CD14-positive monocyte (primary cell): ENCODE results near the gene TOM1L2. TPM values are rescaled to one million over a fixed set of nuclear protein-coding genes. Genes with fewer than 3 reads are reported as not detected.

Experiments used
- DNase-seq, 3 donors: peaks; one replicate each; pipeline ENCODE4 v3.0.0-alpha.2; 2011 to 2022
- H2AFZ ChIP-seq: 2 replicates; pipeline ENCODE4 v1.6.0; 2012; ENCODE audit warnings: mild to moderate bottlenecking, low read depth, low read length, inconsistent platforms; ENCODE audit not compliant: insufficient read depth, poor library complexity, severe bottlenecking
- H3K27ac ChIP-seq, 2 donors: 1 replicate in 1 of 2; 2 replicates in 1 of 2; pipeline ENCODE4 v1.5.1; 2012 to 2013; ENCODE audit warnings: low read length in 2 of 2, control low read depth in 1 of 2, inconsistent platforms in 1 of 2, low read depth in 1 of 2, mild to moderate bottlenecking in 1 of 2
- H3K27me3 ChIP-seq, 2 donors: one replicate each; pipeline versions ENCODE4 v1.6.0 to v1.6.1; 2011 to 2013; ENCODE audit warnings: low read length in 2 of 2; ENCODE audit not compliant: control insufficient read depth in 2 of 2, insufficient read depth in 2 of 2
- H3K36me3 ChIP-seq, 2 donors: replicated peaks in 1 of 2; 1 replicate in 1 of 2; 2 replicates in 1 of 2; pipeline versions ENCODE4 v1.5.1 to v1.6.1; 2012 to 2013; ENCODE audit warnings: low read length in 2 of 2, control low read depth in 1 of 2, inconsistent platforms in 1 of 2, mild to moderate bottlenecking in 1 of 2; ENCODE audit not compliant: insufficient read depth in 2 of 2, control insufficient read depth in 1 of 2
- H3K4me1 ChIP-seq, 2 donors: 1 replicate in 1 of 2; 2 replicates in 1 of 2; pipeline versions ENCODE4 v1.5.1 to v1.6.1; 2012 to 2013; ENCODE audit warnings: low read length in 2 of 2, control low read depth in 1 of 2, inconsistent platforms in 1 of 2, mild to moderate bottlenecking in 1 of 2, moderate library complexity in 1 of 2; ENCODE audit not compliant: insufficient read depth in 2 of 2, control insufficient read depth in 1 of 2
- H3K4me2 ChIP-seq: replicated peaks from 2 replicates; pipeline ENCODE3; 2012; ENCODE audit warnings: low read length, moderate library complexity, mild to moderate bottlenecking; ENCODE audit not compliant: poor library complexity, severe bottlenecking; ENCODE audit errors: extremely low read depth
- H3K4me3 ChIP-seq, 3 experiments: fragments of 200-600 bp in 1 of 3; sonication (generic) in 1 of 3; replicated peaks in 1 of 3; 1 replicate in 2 of 3; 2 replicates in 1 of 3; pipeline ENCODE4 v1.5.1; 2011 to 2013; ENCODE audit warnings: low read length in 3 of 3, mild to moderate bottlenecking in 3 of 3, control low read depth in 2 of 3, low read depth in 2 of 3, inconsistent platforms in 1 of 3, moderate library complexity in 1 of 3
- H3K79me2 ChIP-seq: 2 replicates; pipeline ENCODE4 v1.6.0; 2012; ENCODE audit warnings: mild to moderate bottlenecking, control low read depth, inconsistent platforms, low read length, moderate library complexity; ENCODE audit not compliant: insufficient read depth
- H3K9ac ChIP-seq: 2 replicates; pipeline ENCODE4 v1.6.0; 2017; ENCODE audit warnings: low read length, mild to moderate bottlenecking; ENCODE audit not compliant: insufficient read depth, poor library complexity, severe bottlenecking
- H3K9me3 ChIP-seq, 2 donors: replicated peaks in 1 of 2; 1 replicate in 1 of 2; 2 replicates in 1 of 2; pipeline versions ENCODE4 v1.5.1 to v1.6.1; 2012 to 2013; ENCODE audit warnings: low read length in 2 of 2, control low read depth in 1 of 2; ENCODE audit not compliant: control insufficient read depth in 1 of 2, insufficient read depth in 1 of 2
- H4K20me1 ChIP-seq: 2 replicates; pipeline ENCODE4 v1.6.0; 2012; ENCODE audit warnings: mild to moderate bottlenecking, low read length, control low read depth, moderate library complexity; ENCODE audit not compliant: insufficient read depth
- H3K27ac Mint-ChIP-seq, 7 donors: one replicate each; pipeline ENCODE4 v1.8.0; 2020; ENCODE audit warnings: mild to moderate bottlenecking in 7 of 7, mixed read lengths in 7 of 7, moderate library complexity in 6 of 7, inconsistent platforms in 2 of 7
- H3K27me3 Mint-ChIP-seq, 3 donors: one replicate each; pipeline ENCODE4 v1.8.0; 2021 to 2022; ENCODE audit warnings: low read depth in 3 of 3, mild to moderate bottlenecking in 3 of 3, mixed read lengths in 3 of 3, moderate library complexity in 3 of 3, inconsistent platforms in 1 of 3
- H3K36me3 Mint-ChIP-seq, 2 donors: one replicate each; pipeline ENCODE4 v1.8.0; 2020; ENCODE audit warnings: mixed read lengths in 2 of 2, inconsistent platforms in 1 of 2, mild to moderate bottlenecking in 1 of 2
- H3K4me1 Mint-ChIP-seq: one replicate; pipeline ENCODE4 v1.8.0; 2020; ENCODE audit warnings: mild to moderate bottlenecking, mixed read lengths
- H3K4me3 Mint-ChIP-seq, 2 donors: one replicate each; pipeline ENCODE4 v1.8.0; 2020; ENCODE audit warnings: mild to moderate bottlenecking in 2 of 2, mixed read lengths in 2 of 2, moderate library complexity in 1 of 2
- H3K9me3 Mint-ChIP-seq, 7 donors: one replicate each; pipeline ENCODE4 v1.8.0; 2020 to 2022; ENCODE audit warnings: mixed read lengths in 7 of 7, mild to moderate bottlenecking in 6 of 7, moderate library complexity in 6 of 7, inconsistent platforms in 2 of 7
- WGBS: methylation state at CpG from one replicate; pipeline ENCODE4 v1.1.5; 2013; ENCODE audit warnings: missing lambda C conversion rate; ENCODE audit not compliant: insufficient coverage; 5-methylcytosine and 5-hydroxymethylcytosine counted together
- intact Hi-C, 2 donors: fragments of 100-400 bp; cut with micrococcal nuclease; formaldehyde crosslinking; loops; one replicate each; pipeline versions ENCODE4 v1.15.0 to v1.15.1; 2023
- polyA plus RNA-seq, 3 donors: library from polyadenylated mRNA; depleted of rRNA in 1 of 3; unstranded in 2 of 3; stranded (reverse) in 1 of 3; fragments of 300-500 nt in 2 of 3; fragments of >200 nt in 1 of 3; fragmentation: Illumina TruSeq in 2 of 3; gene quantifications; 1 replicate in 2 of 3; 2 replicates in 1 of 3; pipeline ENCODE4 v1.2.3, GENCODE V29; 2012 to 2021
- TF ChIP-seq, protein P1 (sequence below): fragments of 200-600 bp; IDR thresholded peaks from one replicate; pipeline ENCODE4 v1.8.0; 2022; ENCODE audit warnings: antibody characterized with exemption, mild to moderate bottlenecking

Gene TOM1L2
- polyA plus RNA-seq, 3 donors = 1.7 to 28.2 (median 2.8) TPM

DNA sequence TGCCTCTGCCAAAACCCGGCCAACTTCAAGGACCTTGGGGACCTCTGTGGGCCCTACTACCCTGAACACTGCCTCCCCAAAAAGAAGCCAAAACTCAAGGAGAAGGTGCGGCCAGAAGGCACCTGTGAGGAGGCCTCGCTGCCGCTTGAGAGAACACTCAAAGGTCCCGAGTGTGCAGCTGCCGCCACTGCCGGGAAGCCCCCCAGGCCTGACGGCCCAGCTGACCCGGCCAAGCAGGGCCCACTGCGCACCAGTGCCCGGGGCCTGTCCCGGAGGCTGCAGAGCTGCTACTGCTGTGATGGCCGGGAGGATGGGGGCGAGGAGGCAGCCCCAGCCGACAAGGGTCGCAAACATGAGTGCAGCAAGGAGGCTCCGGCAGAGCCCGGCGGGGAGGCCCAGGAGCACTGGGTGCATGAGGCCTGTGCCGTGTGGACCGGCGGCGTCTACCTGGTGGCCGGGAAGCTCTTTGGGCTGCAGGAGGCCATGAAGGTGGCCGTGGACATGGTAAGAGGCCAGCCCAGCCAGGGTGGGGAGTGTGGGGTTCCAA lies 174.1 kb downstream of the TOM1L2 start:
- Histone ChIP-seq H3K9ac (no peak overlapping the region), H3K4me2 (no peak overlapping the region), H3K27me3 (no peaks in the 10 kb centered on the region), H3K9me3 (no peaks in the 10 kb centered on the region), H4K20me1 (peaks cover 11% of the 10 kb centered on the region), H3K36me3 (peaks cover 56 to 58% of the 10 kb centered on the region in 2 donors), H3K79me2 (no peaks in the 10 kb centered on the region), H3K27ac (no peak overlapping the region), H2AFZ (no peak overlapping the region), H3K4me1 (no peaks in the 10 kb centered on the region), H3K4me3 (no peak overlapping the region)
- WGBS = 98% methylated on average over 25 of the region's 25 CpGs
- TF ChIP-seq, protein P1, sequence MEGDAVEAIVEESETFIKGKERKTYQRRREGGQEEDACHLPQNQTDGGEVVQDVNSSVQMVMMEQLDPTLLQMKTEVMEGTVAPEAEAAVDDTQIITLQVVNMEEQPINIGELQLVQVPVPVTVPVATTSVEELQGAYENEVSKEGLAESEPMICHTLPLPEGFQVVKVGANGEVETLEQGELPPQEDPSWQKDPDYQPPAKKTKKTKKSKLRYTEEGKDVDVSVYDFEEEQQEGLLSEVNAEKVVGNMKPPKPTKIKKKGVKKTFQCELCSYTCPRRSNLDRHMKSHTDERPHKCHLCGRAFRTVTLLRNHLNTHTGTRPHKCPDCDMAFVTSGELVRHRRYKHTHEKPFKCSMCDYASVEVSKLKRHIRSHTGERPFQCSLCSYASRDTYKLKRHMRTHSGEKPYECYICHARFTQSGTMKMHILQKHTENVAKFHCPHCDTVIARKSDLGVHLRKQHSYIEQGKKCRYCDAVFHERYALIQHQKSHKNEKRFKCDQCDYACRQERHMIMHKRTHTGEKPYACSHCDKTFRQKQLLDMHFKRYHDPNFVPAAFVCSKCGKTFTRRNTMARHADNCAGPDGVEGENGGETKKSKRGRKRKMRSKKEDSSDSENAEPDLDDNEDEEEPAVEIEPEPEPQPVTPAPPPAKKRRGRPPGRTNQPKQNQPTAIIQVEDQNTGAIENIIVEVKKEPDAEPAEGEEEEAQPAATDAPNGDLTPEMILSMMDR = no peak
- Mint-ChIP-seq H3K9me3 (no peaks in the 10 kb centered on the region), H3K4me3 (no peak overlapping the region), H3K4me1 (no peaks in the 10 kb centered on the region), H3K27me3 (peaks cover 0 to 2% (median 2%) of the 10 kb centered on the region in 3 donors), H3K36me3 (peaks cover 33 to 57% of the 10 kb centered on the region in 2 donors), H3K27ac (peak overlapping the region in 2 of 7 donors; percentile 13 to 79)
- intact Hi-C loops = no loop called here
- no peak for DNase-seq

DNA sequence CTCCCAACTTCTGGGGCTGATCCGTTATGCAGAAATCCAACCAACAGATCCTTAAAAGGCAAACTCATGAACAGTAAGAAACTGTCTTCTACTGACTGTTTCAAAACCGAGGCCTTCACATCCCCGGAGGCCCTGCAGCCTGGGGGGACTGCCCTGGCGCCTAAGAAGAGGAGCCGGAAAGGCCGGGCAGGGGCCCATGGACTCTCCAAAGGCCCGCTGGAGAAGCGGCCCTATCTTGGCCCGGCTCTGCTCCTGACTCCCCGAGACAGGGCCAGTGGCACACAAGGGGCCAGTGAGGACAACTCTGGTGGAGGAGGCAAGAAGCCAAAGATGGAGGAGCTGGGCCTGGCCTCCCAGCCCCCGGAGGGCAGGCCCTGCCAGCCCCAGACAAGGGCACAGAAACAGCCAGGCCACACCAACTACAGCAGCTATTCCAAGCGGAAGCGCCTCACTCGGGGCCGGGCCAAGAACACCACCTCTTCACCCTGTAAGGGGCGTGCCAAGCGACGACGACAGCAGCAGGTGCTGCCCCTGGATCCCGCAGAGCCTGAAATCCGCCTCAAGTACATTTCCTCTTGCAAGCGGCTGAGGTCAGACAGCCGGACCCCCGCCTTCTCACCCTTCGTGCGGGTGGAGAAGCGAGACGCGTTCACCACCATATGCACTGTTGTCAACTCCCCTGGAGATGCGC lies 174.9 kb downstream of the TOM1L2 start:
- Histone ChIP-seq H3K4me2 (no peak overlapping the region), H3K4me1 (no peaks in the 10 kb centered on the region), H3K27ac (no peak overlapping the region), H3K79me2 (no peaks in the 10 kb centered on the region), H2AFZ (no peak overlapping the region), H4K20me1 (peaks cover 15% of the 10 kb centered on the region), H3K27me3 (no peaks in the 10 kb centered on the region), H3K36me3 (peaks cover 56 to 58% of the 10 kb centered on the region in 2 donors), H3K4me3 (no peak overlapping the region), H3K9ac (no peak overlapping the region), H3K9me3 (no peaks in the 10 kb centered on the region)
- peaks cover 33 to 57% of the 10 kb centered on the region in 2 donors for H3K36me3 Mint-ChIP-seq
- intact Hi-C loops = no loop called here
- peaks cover under 1 to 2% (median under 1%) of the 10 kb centered on the region in 3 donors for H3K27me3 Mint-ChIP-seq
- no peaks in the 10 kb centered on the region for H3K9me3 Mint-ChIP-seq
- H3K4me1 Mint-ChIP-seq = peaks cover 6% of the 10 kb centered on the region
- no peak overlapping the region for H3K27ac Mint-ChIP-seq
- TF ChIP-seq, protein P1 = no peak
- 98% methylated on average over 22 of the region's 30 CpGs for WGBS
- no peak overlapping the region for H3K4me3 Mint-ChIP-seq
- no peak for DNase-seq
